ENCODE data around the gene SHANK3.

GRCh38 chr22:50640857-50641647, 31.6 kb upstream of the SHANK3 start:
- TF ChIP-seq EZH2 (IDR thresholded peaks at IDR 0.05; ENCODE audit: borderline replicate concordance, insufficient read depth, low read depth, low read length, poor library complexity, severe bottlenecking), result no peak
- no peak for TF ChIP-seq CTCF (IDR thresholded peaks at IDR 0.05)
